Heart left ventricle (tissue), 16 donors: ENCODE data around the gene MDM4. TPM values are rescaled to one million over a fixed set of nuclear protein-coding genes. Genes with fewer than 3 reads are reported as not detected.
"Not testable (repeated sequence)": the region's sequence is repeated elsewhere in the genome, so short reads cannot be mapped to it uniquely, and the experiment has no call there.

ENCODE experiments used
- ATAC-seq, 4 donors: fragments of 200-7000 bp; cut with Tn5 transposase; one replicate each; pipeline ENCODE4 v1.9.1; 2020 to 2022; ENCODE audit warnings: moderate library complexity in 4 of 4, mild to moderate bottlenecking in 3 of 4, moderate number of reproducible peaks in 1 of 4
- DNase-seq, 5 donors: peaks; one replicate each; pipeline ENCODE4 v3.0.0-alpha.2; 2020
- H3K27ac ChIP-seq, 12 donors: fragments of 200-600 bp; sonication (generic) in 4 of 12; one replicate each; pipeline versions ENCODE4 v1.5.0 to v1.8.0; 2016 to 2022; ENCODE audit warnings: mild to moderate bottlenecking in 2 of 12
- H3K27me3 ChIP-seq, 9 donors: fragments of 200-600 bp; sonication (generic) in 2 of 9; one replicate each; pipeline versions ENCODE4 v1.5.1 to v1.8.0; 2016 to 2022; ENCODE audit warnings: mild to moderate bottlenecking in 3 of 9
- H3K36me3 ChIP-seq, 9 donors: fragments of 200-600 bp; sonication (generic) in 2 of 9; one replicate each; pipeline versions ENCODE4 v1.5.0 to v1.8.0; 2018 to 2022; ENCODE audit warnings: mild to moderate bottlenecking in 2 of 9
- H3K4me1 ChIP-seq, 12 donors: fragments of 200-600 bp; sonication (generic) in 4 of 12; one replicate each; pipeline versions ENCODE4 v1.5.0 to v1.8.0; 2016 to 2022; ENCODE audit warnings: mild to moderate bottlenecking in 3 of 12
- H3K4me3 ChIP-seq, 12 donors: fragments of 200-600 bp; sonication (generic) in 4 of 12; one replicate each; pipeline versions ENCODE4 v1.5.0 to v1.8.0; 2017 to 2022; ENCODE audit warnings: mild to moderate bottlenecking in 9 of 12, moderate library complexity in 4 of 12
- H3K9me3 ChIP-seq, 12 donors: fragments of 200-600 bp; sonication (generic) in 4 of 12; one replicate each; pipeline versions ENCODE4 v1.5.0 to v1.8.0; 2016 to 2022; ENCODE audit warnings: mild to moderate bottlenecking in 1 of 12
- POLR2A ChIP-seq, 2 donors: fragments of 450-650 bp; IDR thresholded peaks; one replicate each; pipeline ENCODE4 v1.6.1; 2017; ENCODE audit warnings: antibody characterized with exemption in 2 of 2, mild to moderate bottlenecking in 2 of 2, moderate library complexity in 2 of 2
- WGBS, 4 donors: extraction: QIAGEN DNeasy Blood & Tissue Kit in 2 of 4; methylation state at CpG; one replicate each; pipeline versions ENCODE4 v1.1.5 to v1.1.7; 2013 to 2018; 5-methylcytosine and 5-hydroxymethylcytosine counted together
- intact Hi-C, 10 donors: fragments of 100-400 bp; cut with DNase I; formaldehyde crosslinking; loops; one replicate each; pipeline versions ENCODE4 v1.11.1 to v1.14.2; 2022
- polyA plus RNA-seq, 2 donors: library from polyadenylated mRNA; stranded (reverse); fragments of 200-250 nt; gene quantifications; one replicate each; pipeline ENCODE4 v1.2.3, GENCODE V29; 2013
- total RNA-seq, 9 donors: library from RNA; depleted of rRNA in 2 of 9; stranded (reverse); fragments of >200 nt in 2 of 9; fragmentation: NEBNext Ultra II Directional in 3 of 9; extraction: Animal tissue kit (Norgen Biotek cat#: 25700) in 3 of 9; gene quantifications; one replicate each; pipeline versions ENCODE4 v1.1.0 to v1.2.4, GENCODE V29; 2016 to 2023
- TF ChIP-seq, protein P1 (sequence below), 12 donors: fragments of 200-600 bp; sonication (generic) in 4 of 12; IDR thresholded peaks; one replicate each; pipeline versions ENCODE4 v1.5.0 to v1.8.0; 2018 to 2022; ENCODE audit warnings: antibody characterized with exemption in 12 of 12, mild to moderate bottlenecking in 5 of 12
- donor health status: ischemic (EF 13 %, LVEDD 7.1; RV severe dilation, severe dysfunction).
- donor health status: healthy with polysubstance abuse.
- donor health status: DM: no; HTN: yes; CAD: no.
- donor health status: DM: no; HTN: no; CAD: no.
- donor health status: ischemic (EF 25% LVEDD 6.9; RV normal size, moderate dysfunction).
- donor health status: ischemic (EF 25% LVEDD 5.7; RV mildly dilated, moderate dysfunction).
- donor health status: healthy.
- donor health status: DM: yes; HTN: yes; CAD: no.
- donor health status: ischemic (EF 35%, LVEDD 5.7; RV mildly dilated, moderate dysfunction).
- donor health status: nonischemic (EF 11% LVEDD 7.7; RV severe dilation, severe dysfunction).
- donor health status: DM: yes; HTN: yes; CAD: no.
- donor health status: PGD.
- donor health status: ischemic (EF 29% LVEDD 5.4; RV normal size, mild dysfunction).
- donor health status: nonischemic (EF 23%, LVEDD 6.1; RV moderate dilation, normal function).

Gene MDM4
- total and polyA plus RNA-seq, 11 donors = 5.7 to 48.7 (median 31.6) TPM

DNA sequence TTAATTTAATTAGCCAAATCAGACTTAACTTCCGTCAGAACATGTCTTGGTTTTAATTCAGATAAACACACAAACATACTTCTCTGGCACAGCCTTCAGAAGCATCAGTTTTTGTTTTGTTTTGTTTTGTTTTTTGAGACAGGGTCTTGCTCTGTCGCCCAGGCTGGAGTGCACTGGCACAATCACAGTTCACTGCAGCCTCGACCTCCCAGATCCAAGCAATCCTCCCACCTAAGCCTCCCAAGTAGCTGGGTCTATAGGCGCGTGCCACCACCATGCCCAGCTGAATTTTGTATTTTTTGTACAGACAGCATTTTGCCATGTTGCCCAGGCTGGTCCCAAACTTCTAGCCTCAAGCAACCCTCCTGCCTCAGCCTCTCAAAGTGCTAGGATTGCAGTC lies 34.7 kb downstream of the MDM4 start:
- Histone ChIP-seq H3K4me1 (peaks cover 0 to 15% (median 2%) of the 10 kb centered on the region in 12 donors), H3K27me3 (no peaks in the 10 kb centered on the region), H3K36me3 (peaks cover 0 to 96% (median 74%) of the 10 kb centered on the region in 9 donors), H3K27ac (no peak overlapping the region), H3K4me3 (no peak overlapping the region), H3K9me3 (no peaks in the 10 kb centered on the region)
- WGBS, 4 donors = 75 to 87% (median 82%) methylated on average over 5 of the region's 5 CpGs
- TF ChIP-seq, protein P1, sequence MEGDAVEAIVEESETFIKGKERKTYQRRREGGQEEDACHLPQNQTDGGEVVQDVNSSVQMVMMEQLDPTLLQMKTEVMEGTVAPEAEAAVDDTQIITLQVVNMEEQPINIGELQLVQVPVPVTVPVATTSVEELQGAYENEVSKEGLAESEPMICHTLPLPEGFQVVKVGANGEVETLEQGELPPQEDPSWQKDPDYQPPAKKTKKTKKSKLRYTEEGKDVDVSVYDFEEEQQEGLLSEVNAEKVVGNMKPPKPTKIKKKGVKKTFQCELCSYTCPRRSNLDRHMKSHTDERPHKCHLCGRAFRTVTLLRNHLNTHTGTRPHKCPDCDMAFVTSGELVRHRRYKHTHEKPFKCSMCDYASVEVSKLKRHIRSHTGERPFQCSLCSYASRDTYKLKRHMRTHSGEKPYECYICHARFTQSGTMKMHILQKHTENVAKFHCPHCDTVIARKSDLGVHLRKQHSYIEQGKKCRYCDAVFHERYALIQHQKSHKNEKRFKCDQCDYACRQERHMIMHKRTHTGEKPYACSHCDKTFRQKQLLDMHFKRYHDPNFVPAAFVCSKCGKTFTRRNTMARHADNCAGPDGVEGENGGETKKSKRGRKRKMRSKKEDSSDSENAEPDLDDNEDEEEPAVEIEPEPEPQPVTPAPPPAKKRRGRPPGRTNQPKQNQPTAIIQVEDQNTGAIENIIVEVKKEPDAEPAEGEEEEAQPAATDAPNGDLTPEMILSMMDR (IDR thresholded peaks at IDR 0.05) = no peak
- no peak for TF ChIP-seq POLR2A (IDR thresholded peaks at IDR 0.05)
- intact Hi-C loops = no loop called here
- no peak for ATAC-seq
- no peak for DNase-seq

DNA sequence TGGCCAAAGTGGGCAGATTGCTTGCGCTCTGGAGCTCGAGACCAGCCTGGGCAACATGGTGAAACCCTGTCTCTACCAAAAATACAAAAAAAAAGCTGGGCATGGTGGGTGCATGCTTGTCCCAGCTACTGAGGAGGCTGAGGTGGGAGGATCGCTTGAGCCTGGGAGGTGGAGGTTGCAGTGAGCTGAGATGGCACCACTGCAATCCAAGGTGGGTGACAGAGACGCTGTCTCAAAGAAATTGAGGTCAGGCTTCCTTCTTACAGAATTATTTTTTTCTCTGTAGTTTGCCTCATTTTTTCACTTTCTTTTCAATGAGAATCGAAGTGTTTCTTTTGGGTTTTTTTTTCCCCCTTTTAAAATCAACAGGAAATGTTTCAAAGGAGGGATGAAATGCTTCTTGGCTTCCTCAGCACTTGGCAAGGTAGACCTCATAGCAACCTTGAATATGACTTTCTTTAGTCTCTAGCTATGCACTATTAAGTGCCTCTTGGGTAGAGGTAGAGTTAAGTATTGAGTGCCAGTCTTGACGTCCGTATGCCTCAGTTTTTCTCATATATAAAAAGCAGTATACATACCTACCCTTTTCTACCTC lies 40.3 kb downstream of the MDM4 start:
- Histone ChIP-seq H3K36me3 (peaks cover 0 to 81% (median 25%) of the 10 kb centered on the region in 9 donors), H3K9me3 (no peaks in the 10 kb centered on the region), H3K4me3 (no peak overlapping the region), H3K4me1 (peaks cover 0 to 12% (median 0%) of the 10 kb centered on the region in 12 donors), H3K27me3 (no peaks in the 10 kb centered on the region), H3K27ac (no peak overlapping the region)
- 87 to 90% (median 89%) methylated on average over 7 of the region's 7 CpGs for WGBS, 4 donors
- DNase-seq (no peak), ATAC-seq (no peak)
- intact Hi-C loops = no loop called here
- TF ChIP-seq, protein P1 (IDR thresholded peaks at IDR 0.05) = no peak
- TF ChIP-seq POLR2A (IDR thresholded peaks at IDR 0.05) = no peak

DNA sequence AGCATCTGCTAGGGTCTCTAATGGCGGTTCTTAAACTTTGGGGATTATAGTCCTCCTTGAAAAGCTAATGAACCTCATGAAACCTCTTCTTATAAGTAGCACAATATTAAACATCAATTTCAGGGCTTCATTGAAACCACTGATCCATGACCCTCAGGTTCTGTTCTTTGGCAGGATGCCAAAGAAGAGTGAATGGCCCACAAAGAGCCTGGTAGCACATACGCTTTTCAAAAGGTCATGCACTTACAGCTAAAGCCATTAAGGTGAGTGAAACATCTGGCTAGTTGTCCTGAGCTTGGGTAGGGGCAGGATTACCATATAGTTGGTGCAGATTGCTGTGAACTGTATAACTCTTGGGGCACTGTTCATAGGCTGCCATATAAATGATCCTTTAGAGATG lies 42.3 kb downstream of the MDM4 start:
- DNase-seq = no peak
- no peaks in the 10 kb centered on the region for H3K27me3 ChIP-seq
- H3K9me3 ChIP-seq = no peaks in the 10 kb centered on the region
- no peak for ATAC-seq
- no peak overlapping the region for H3K27ac ChIP-seq
- intact Hi-C loops = no loop called here
- H3K4me3 ChIP-seq = no peak overlapping the region
- 83 to 89% (median 87%) methylated on average over 2 of the region's 2 CpGs for WGBS, 4 donors
- TF ChIP-seq, protein P1 (IDR thresholded peaks at IDR 0.05) = no peak
- no peak for TF ChIP-seq POLR2A (IDR thresholded peaks at IDR 0.05)
- peaks cover 0 to 81% (median 20%) of the 10 kb centered on the region in 9 donors for H3K36me3 ChIP-seq
- peaks cover 0 to 12% (median 0%) of the 10 kb centered on the region in 12 donors for H3K4me1 ChIP-seq

DNA sequence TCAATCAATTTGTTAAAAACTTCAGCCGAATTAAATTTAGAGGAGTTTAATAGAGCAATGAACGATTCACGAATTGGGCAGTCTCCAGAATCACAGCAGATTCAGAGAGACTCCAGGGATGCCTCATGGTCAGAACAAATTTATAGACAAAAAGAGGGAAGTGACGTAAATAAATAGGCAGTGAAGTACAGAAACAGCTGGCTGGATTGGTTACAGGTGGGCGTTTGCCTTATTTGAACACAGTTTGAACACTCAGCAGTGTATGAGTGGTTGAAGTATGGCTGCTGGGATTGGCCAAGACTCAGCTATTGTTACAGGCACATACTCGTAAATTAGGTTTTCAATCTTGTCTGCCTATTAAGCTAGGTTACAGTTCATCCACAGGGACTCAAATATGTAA lies 43.8 kb downstream of the MDM4 start:
- not testable (repeated sequence) for H3K27me3 ChIP-seq, DNase-seq, H3K4me1 ChIP-seq, ATAC-seq, H3K27ac ChIP-seq, H3K4me3 ChIP-seq, H3K9me3 ChIP-seq
- intact Hi-C loops = loop anchor here in 4 of 10 donors (10.0 kb wide), 4 partner anchors 65 to 395 kb away; no protein-coding TSS in a partner anchor
- H3K36me3 ChIP-seq = peaks cover 0 to 76% (median 20%) of the 10 kb centered on the region in 9 donors
- 88 to 90% (median 90%) methylated on average over 6 of the region's 6 CpGs for WGBS, 4 donors
